T-helper 17 cell (primary cell): Measurements from ENCODE around the gene NPPA. TPM values are rescaled to one million over a fixed set of nuclear protein-coding genes. Genes with fewer than 3 reads are reported as not detected.

Experiments
- ATAC-seq: fragments of 150-1000 bp; cut with Tn5 transposase; 2 replicates; pipeline ENCODE4 v1.10.0; 2021; ENCODE audit warnings: mild to moderate bottlenecking, moderate library complexity
- DNase-seq, 3 donors: peaks; one replicate each; pipeline versions ENCODE4 v3.0.0 to v3.0.0-alpha.2; 2020 to 2021
- H3K9me3 ChIP-seq: one replicate; pipeline ENCODE4 v1.7.0; 2013; ENCODE audit warnings: low read length, mild to moderate bottlenecking; ENCODE audit not compliant: control insufficient read depth, poor library complexity, severe bottlenecking
- H3K27ac Mint-ChIP-seq: one replicate; pipeline ENCODE4 v1.8.0; 2022; ENCODE audit warnings: mild to moderate bottlenecking, moderate library complexity, mixed read lengths
- H3K27me3 Mint-ChIP-seq: one replicate; pipeline ENCODE4 v1.8.0; 2022; ENCODE audit warnings: mixed read lengths
- H3K36me3 Mint-ChIP-seq: one replicate; pipeline ENCODE4 v1.8.0; 2022; ENCODE audit warnings: low read depth, mixed read lengths
- H3K4me1 Mint-ChIP-seq: one replicate; pipeline ENCODE4 v1.8.0; 2022; ENCODE audit warnings: mild to moderate bottlenecking, mixed read lengths
- H3K4me3 Mint-ChIP-seq: one replicate; pipeline ENCODE4 v1.8.0; 2022; ENCODE audit warnings: mild to moderate bottlenecking, moderate library complexity, mixed read lengths
- total RNA-seq, 4 donors: library from RNA in 2 of 4; stranded (reverse) in 2 of 4; gene quantifications; one replicate each; pipeline ENCODE4 v1.2.3 and lab custom pipeline; 2022 to 2026

Gene NPPA
- total RNA-seq, 2 donors from 2014 or later: not detected

- no peak for ATAC-seq
- no peaks in the 10 kb centered on the region for H3K9me3 ChIP-seq
- Mint-ChIP-seq H3K4me1 (no peaks in the 10 kb centered on the region), H3K27me3 (peaks cover 33% of the 10 kb centered on the region), H3K4me3 (no peak overlapping the region), H3K36me3 (no peaks in the 10 kb centered on the region), H3K27ac (no peak overlapping the region)
- no peak for DNase-seq
Measured at GRCh38 chr1:11880181-11880575, 32.6 kb upstream of the NPPA start.

- peaks cover 36% of the 10 kb centered on the region for H3K27me3 Mint-ChIP-seq
- no peaks in the 10 kb centered on the region for H3K4me1 Mint-ChIP-seq
- no peaks in the 10 kb centered on the region for H3K36me3 Mint-ChIP-seq
- H3K27ac Mint-ChIP-seq: no peak overlapping the region
- no peak overlapping the region for H3K4me3 Mint-ChIP-seq
- DNase-seq: no peak
- no peaks in the 10 kb centered on the region for H3K9me3 ChIP-seq
- no peak for ATAC-seq
Measured at GRCh38 chr1:11879311-11880180, 32.0 kb upstream of the NPPA start.

- no peaks in the 10 kb centered on the region for H3K9me3 ChIP-seq
- Mint-ChIP-seq H3K27ac (no peak overlapping the region), H3K36me3 (no peaks in the 10 kb centered on the region), H3K4me3 (no peak overlapping the region), H3K27me3 (peaks cover 43% of the 10 kb centered on the region), H3K4me1 (no peaks in the 10 kb centered on the region)
- no peak for ATAC-seq
- DNase-seq: no peak
Measured at GRCh38 chr1:11878891-11879190, 31.3 kb upstream of the NPPA start.

GRCh38 chr1:11878081-11878890 is 30.7 kb upstream of the NPPA start:
- H3K27ac Mint-ChIP-seq: no peak overlapping the region
- H3K36me3 Mint-ChIP-seq: no peaks in the 10 kb centered on the region
- no peaks in the 10 kb centered on the region for H3K9me3 ChIP-seq
- ATAC-seq: no peak
- H3K27me3 Mint-ChIP-seq: peaks cover 45% of the 10 kb centered on the region
- DNase-seq: no peak
- no peak overlapping the region for H3K4me3 Mint-ChIP-seq
- no peaks in the 10 kb centered on the region for H3K4me1 Mint-ChIP-seq

- no peak for DNase-seq
- no peak overlapping the region for H3K27ac Mint-ChIP-seq
- H3K9me3 ChIP-seq: no peaks in the 10 kb centered on the region
- no peak for ATAC-seq
- H3K4me1 Mint-ChIP-seq: no peaks in the 10 kb centered on the region
- no peak overlapping the region for H3K4me3 Mint-ChIP-seq
- no peaks in the 10 kb centered on the region for H3K36me3 Mint-ChIP-seq
- peaks cover 45% of the 10 kb centered on the region for H3K27me3 Mint-ChIP-seq
Measured at GRCh38 chr1:11877074-11877473, 29.5 kb upstream of the NPPA start.

- no peak for DNase-seq
- Mint-ChIP-seq H3K27me3 (peaks cover 49% of the 10 kb centered on the region), H3K4me1 (peaks cover 4% of the 10 kb centered on the region), H3K27ac (no peak overlapping the region), H3K36me3 (no peaks in the 10 kb centered on the region), H3K4me3 (no peak overlapping the region)
- H3K9me3 ChIP-seq: no peaks in the 10 kb centered on the region
- ATAC-seq: no peak
Measured at GRCh38 chr1:11875094-11875493, 27.5 kb upstream of the NPPA start.

GRCh38 chr1:11874624-11875023 is 27.0 kb upstream of the NPPA start:
- DNase-seq (no peak), ATAC-seq (no peak)
- no peaks in the 10 kb centered on the region for H3K9me3 ChIP-seq
- Mint-ChIP-seq H3K4me3 (no peak overlapping the region), H3K36me3 (no peaks in the 10 kb centered on the region), H3K27me3 (peaks cover 54% of the 10 kb centered on the region), H3K4me1 (peaks cover 4% of the 10 kb centered on the region), H3K27ac (no peak overlapping the region)

- no peaks in the 10 kb centered on the region for H3K36me3 Mint-ChIP-seq
- H3K4me1 Mint-ChIP-seq: peaks cover 4% of the 10 kb centered on the region
- no peak for DNase-seq
- H3K27ac Mint-ChIP-seq: no peak overlapping the region
- H3K27me3 Mint-ChIP-seq: peaks cover 56% of the 10 kb centered on the region
- H3K4me3 Mint-ChIP-seq: no peak overlapping the region
- H3K9me3 ChIP-seq: no peaks in the 10 kb centered on the region
- no peak for ATAC-seq
Measured at GRCh38 chr1:11874258-11874562, 26.6 kb upstream of the NPPA start.

- no peaks in the 10 kb centered on the region for H3K36me3 Mint-ChIP-seq
- DNase-seq (no peak), ATAC-seq (no peak)
- no peaks in the 10 kb centered on the region for H3K9me3 ChIP-seq
- H3K27me3 Mint-ChIP-seq: peaks cover 52% of the 10 kb centered on the region
- no peak overlapping the region for H3K27ac Mint-ChIP-seq
- no peak overlapping the region for H3K4me3 Mint-ChIP-seq
- peaks cover 4% of the 10 kb centered on the region for H3K4me1 Mint-ChIP-seq
Measured at GRCh38 chr1:11873395-11874257, 26.0 kb upstream of the NPPA start.

- no peaks in the 10 kb centered on the region for H3K9me3 ChIP-seq
- H3K27me3 Mint-ChIP-seq: peaks cover 52% of the 10 kb centered on the region
- no peak overlapping the region for H3K4me3 Mint-ChIP-seq
- ATAC-seq (no peak), DNase-seq (no peak)
- no peaks in the 10 kb centered on the region for H3K36me3 Mint-ChIP-seq
- no peak overlapping the region for H3K27ac Mint-ChIP-seq
- peaks cover 4% of the 10 kb centered on the region for H3K4me1 Mint-ChIP-seq
Measured at GRCh38 chr1:11872545-11872944, 25.0 kb upstream of the NPPA start.

GRCh38 chr1:11869650-11870207 is 22.1 kb upstream of the NPPA start:
- Mint-ChIP-seq H3K36me3 (no peaks in the 10 kb centered on the region), H3K4me3 (no peak overlapping the region), H3K4me1 (peaks cover 4% of the 10 kb centered on the region), H3K27me3 (peaks cover 54% of the 10 kb centered on the region), H3K27ac (no peak overlapping the region)
- ATAC-seq (no peak), DNase-seq (no peak)
- H3K9me3 ChIP-seq: no peaks in the 10 kb centered on the region

- ATAC-seq: no peak
- Mint-ChIP-seq H3K36me3 (no peaks in the 10 kb centered on the region), H3K4me1 (peaks cover 4% of the 10 kb centered on the region)
Measured at GRCh38 chr1:11869104-11869503, 21.5 kb upstream of the NPPA start.

More at GRCh38 chr1:11869104-11869503, 21.5 kb upstream of the NPPA start:
- DNase-seq: no peak
- Mint-ChIP-seq H3K4me3 (no peak overlapping the region), H3K27ac (no peak overlapping the region), H3K27me3 (peaks cover 50% of the 10 kb centered on the region)
- no peaks in the 10 kb centered on the region for H3K9me3 ChIP-seq
